ENCODE data around the gene FADS3.

The FADS3 gene

DNA sequence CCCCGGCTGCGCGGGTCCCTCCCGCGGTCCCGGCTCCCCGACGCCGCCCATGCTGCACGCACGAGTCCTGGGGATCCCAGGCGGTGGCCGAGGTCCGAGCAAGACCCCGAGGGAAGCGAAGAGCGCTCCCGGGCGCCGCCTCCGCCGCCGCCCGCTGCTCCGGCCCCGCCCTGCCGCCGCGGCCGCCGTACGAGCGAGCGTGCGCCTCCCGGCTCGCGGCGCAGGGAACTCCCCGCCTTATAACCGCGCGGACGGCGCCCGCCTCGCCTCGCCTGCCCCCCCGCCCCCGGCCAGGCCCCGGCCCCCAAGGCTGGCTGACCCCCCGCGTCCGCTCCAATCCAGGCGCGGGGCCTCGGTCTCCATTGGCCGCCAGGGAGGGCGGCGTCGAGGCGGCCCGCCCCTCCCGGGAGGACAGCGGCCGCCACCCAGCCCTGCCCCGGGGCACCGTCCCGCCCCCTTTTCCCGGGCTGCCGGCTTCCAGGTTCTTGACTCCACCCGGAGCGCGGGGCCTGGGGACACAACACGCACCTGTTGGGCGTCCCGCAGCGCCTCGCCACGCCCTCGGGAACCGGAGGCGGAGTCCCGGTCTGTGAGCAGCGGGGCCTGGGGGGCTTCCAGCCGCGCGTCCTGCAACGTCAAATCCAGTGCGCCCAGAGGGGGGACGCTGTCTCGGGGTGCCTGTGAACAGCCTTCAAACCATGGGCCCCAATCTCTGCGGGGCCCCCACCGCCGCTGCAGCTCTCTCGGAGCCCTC, at the start of gene FADS3:
Gene FADS3 (minus strand): TSS at position 215 of the 754 bp plus-strand sequence. CDS start 164 bp downstream, at position 51.
- DNase-seq (ENCODE audit: low read depth) = peak; percentile 91

GRCh38 chr11:61940466-61940865, 49.1 kb upstream of the FADS3 start:
- DNase-seq (ENCODE audit: low read depth) = no peak

- DNase-seq (ENCODE audit: low read depth) = no peak
Observed at GRCh38 chr11:61935861-61936260, 44.5 kb upstream of the FADS3 start.

GRCh38 chr11:61930933-61931332, 39.6 kb upstream of the FADS3 start:
- no peak for DNase-seq (ENCODE audit: low read depth)

DNA sequence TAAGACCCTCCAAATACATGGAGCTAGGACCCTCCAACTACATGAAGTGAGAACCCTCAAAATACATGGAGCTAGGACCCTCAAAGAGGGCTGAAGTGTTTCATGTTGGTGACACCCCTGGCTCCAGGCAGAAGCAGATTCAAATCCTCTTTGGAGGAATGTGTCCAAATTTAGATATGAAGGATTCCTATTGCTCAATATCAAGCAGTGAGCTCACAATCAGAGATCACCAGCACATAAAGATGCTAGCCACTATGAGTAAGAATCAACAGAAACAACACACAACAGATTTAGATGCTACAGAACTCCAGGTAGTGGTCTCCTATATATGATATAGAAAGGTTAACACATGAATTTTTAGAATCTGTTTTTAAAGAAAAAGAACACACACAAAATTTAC, 37.3 kb upstream of the FADS3 start:
- DNase-seq (ENCODE audit: low read depth) = peak; percentile 56

- DNase-seq (ENCODE audit: low read depth) = peak; percentile 43
Observed at GRCh38 chr11:61927501-61927900, 36.2 kb upstream of the FADS3 start.

DNA sequence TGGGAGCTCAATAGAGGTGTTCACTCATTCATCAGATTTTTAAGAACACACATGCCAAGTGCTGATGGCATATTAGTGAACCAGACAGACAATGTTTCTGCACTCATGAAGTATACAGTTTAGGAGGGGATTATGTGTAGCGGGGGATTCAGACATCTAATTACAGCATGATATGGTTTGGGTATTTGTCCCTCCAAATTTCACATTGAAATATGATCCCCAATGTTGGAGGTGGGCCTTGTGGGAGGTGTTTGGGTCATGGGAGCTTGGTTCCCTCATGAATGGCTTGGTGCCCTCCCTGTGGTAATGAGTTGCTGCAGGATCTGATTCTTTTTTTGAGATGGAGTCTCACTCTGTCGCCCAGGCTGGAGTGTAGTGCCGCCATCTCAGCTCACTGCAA, 34.9 kb upstream of the FADS3 start:
- no peak for DNase-seq (ENCODE audit: low read depth)

DNA sequence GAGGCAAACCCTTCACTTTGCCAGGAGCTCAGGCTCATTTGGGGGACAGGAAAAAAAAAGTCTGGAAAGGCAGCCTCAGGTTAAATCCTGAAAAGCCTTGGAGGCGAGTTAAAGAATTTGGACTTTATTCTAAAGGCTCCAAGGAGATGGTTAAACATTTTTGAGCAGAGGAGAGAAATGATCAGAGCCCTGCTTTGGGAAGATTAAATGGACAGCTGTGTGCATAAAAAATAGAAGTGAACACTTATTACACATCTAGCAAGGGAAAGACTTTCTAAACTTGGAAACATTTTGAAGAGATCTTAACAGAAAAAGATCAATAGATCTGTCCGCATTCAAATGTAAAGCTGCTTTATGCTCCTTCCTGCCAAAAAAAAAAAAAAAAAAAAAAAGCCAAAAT, 34.4 kb upstream of the FADS3 start:
- no peak for DNase-seq (ENCODE audit: low read depth)

GRCh38 chr11:61924064-61924455, 32.7 kb upstream of the FADS3 start:
- DNase-seq (ENCODE audit: low read depth) = no peak

- DNase-seq (ENCODE audit: low read depth) = peak; percentile 76
Observed at GRCh38 chr11:61923166-61924063, 32.1 kb upstream of the FADS3 start.

DNA sequence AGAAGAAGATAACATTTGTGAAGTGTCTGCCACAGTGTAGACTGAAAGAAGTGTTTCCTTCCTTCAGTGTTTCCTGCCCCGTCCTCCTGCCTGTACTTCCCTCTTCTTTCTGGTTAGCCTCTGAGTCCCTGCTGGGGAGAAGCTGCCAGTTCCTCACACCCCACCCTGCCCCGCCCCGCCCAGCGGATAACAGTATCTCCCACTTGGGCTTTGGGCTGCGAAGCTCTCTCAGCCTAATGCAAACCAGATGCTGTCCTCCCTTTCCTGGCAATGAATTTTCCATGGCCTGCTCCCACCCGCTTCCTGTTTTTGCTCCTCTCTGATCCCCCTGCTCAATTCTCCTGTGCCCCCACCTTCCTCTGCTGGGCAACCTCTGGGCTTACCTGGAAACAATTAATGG, 31.2 kb upstream of the FADS3 start:
- peak; percentile 91 for DNase-seq (ENCODE audit: low read depth)

DNA sequence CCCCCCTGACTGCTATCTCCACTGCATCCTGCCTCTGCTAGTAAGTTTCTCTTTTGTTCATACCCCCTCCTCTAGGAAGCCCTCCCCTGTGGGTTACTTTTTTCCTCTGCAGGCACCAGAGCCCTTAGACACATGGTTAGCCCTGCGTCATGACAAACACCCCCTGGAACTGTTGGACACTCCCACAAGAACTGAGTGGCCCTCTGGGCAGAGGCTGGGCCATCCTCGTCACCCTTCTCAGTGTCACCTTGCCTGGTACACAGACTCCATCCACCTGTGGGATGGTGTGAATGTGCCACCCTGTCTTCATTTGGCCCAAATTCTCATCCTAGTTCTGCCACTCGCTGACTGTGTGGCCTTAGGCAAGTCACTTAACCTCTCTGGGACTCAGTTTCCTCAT, 30.1 kb upstream of the FADS3 start:
- no peak for DNase-seq (ENCODE audit: low read depth)

GRCh38 chr11:61919705-61920631, 28.6 kb upstream of the FADS3 start:
- DNase-seq (ENCODE audit: low read depth) = no peak

DNA sequence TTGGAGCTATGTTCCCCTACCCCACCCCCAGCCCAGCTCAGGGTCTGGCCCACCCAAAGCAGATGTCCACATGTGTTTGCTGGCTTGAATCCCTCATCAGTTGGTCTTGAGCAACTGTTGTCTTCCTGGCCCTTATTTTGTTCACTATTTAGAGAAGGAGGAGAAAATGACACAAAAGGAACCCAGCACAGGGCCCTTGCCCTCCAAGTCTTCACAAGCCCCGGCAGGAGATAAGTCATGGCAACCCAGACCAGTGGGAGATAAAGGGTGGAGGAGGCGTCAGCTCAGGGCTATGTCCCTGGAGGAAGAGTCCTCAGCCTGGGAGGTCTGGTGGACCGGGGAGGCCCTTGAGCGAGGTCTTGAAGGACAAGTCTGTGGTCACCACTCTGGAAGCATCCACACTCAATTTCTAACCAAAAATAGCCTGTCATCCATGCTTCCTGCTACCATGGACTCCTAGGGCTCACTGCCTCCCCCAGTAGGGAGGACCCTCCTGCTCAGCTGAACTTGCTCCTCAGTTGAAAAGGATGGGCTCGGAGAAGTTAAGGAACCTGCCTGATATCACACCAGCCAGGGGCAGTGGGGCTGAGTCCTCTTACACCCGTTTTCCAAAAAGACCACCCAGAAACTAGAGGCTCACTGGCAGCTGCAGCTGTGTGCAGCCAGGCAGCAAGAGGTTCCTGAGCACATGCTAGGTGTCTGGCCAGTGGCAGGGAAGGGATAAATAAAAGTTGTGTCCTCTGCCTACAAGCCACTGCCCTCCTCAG, 27.8 kb upstream of the FADS3 start:
- DNase-seq (ENCODE audit: low read depth) = no peak

DNA sequence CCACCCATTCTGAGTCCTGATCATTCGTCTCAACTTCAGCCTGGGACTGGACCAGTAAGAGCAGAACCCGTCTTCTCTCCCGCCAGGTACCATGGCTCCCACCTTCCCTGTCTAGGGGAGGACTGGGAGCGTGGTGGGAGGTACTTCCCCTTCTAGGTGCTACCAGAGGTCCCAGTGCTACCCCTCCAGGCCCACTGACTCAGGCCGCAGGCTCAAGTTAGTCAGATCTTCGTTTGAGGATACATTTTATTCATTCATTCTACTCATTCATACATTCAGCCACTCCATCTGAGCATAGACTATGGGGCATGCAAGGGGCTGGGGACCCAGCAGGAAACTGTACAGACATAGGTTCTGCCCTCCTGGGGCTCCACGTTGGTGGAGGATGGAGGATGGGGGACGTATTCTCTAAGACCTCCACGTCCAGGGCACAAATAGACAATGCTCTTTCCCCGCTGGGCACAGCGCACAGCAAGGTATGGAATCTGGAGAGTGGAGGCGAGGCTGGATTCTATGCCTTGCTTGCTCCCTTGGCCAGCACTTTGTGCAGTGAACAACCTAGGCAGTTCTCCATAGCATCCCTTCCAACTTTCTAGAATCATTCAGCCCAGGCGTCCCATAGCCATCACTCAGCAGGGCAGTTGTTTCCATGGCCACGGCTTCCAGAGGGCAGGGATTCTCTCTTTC, 27.0 kb upstream of the FADS3 start:
- DNase-seq (ENCODE audit: low read depth) = no peak

DNA sequence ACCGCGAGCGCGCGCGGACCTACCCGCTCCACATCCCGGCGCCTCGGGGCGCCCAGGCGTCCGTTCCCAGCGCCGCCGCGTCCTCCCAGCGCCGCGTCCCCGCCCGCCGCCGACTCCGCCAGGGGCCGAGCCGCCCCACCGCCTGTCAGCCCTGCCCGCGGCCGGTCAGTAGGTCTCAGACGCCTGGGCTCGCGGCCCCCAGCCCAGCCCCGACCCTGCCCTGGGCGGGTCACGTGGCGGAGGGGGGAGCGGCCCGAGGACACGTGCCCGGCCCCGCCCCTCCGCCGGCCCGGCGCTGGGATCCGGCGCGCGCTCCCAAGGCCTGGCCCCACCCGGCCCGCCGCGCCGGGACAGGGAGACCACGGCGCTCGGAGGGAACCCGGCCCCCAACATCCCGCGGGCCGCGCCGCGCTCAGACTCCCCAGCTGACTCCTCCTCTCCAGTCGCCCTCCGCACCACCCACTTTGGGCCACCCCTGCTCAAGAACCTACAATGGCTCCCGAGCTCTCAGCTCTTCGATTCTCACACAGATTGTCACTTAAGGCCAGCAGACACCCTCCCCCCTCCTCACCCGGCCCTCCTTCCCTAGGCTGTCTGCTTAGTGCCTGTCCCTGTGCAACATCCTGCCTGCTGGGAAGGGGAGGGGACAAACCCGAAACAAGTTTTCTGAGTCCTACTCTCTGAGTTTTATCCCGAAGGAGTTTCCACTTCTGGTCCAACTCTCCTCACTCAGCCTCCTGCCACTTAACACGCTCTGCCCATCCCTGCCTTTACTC, 26.2 kb upstream of the FADS3 start, which contains the start of gene RAB3IL1:
Gene RAB3IL1 (minus strand): TSS at position 233 of the 776 bp plus-strand sequence. CDS start 199 bp downstream, at position 34.
- peak; percentile 69 for DNase-seq (ENCODE audit: low read depth)

GRCh38 chr11:61916737-61917333, 25.5 kb upstream of the FADS3 start:
- DNase-seq (ENCODE audit: low read depth) = no peak

GRCh38 chr11:61914471-61915171, 23.3 kb upstream of the FADS3 start:
- no peak for DNase-seq (ENCODE audit: low read depth)

Measured in EH (cell line).